IPS DF 4.7 (cell line): ENCODE results near the gene HIP1R.
"Not testable (repeated sequence)": the region's sequence is repeated elsewhere in the genome, so short reads cannot be mapped to it uniquely, and the experiment has no call there.

Experiments
- DNase-seq: peaks from one replicate; pipeline ENCODE4 v3.0.0-alpha.2; 2013; ENCODE audit warnings: low spot score; ENCODE audit errors: extremely low read depth

The HIP1R gene

GRCh38 chr12:122893208-122894153, 58.2 kb downstream of the HIP1R start:
- no peak for DNase-seq

- DNase-seq: no peak
Observed at GRCh38 chr12:122894193-122895121, 59.2 kb downstream of the HIP1R start.

GRCh38 chr12:122895320-122895703, 60.1 kb downstream of the HIP1R start:
- no peak for DNase-seq

- no peak for DNase-seq
Observed at GRCh38 chr12:122895704-122896636, 60.7 kb downstream of the HIP1R start, which contains the start of gene VPS37B. Gene VPS37B, minus strand, starts transcription at chr12:122896124. Its CDS starts 62 bp downstream, at chr12:122896062.

GRCh38 chr12:122896662-122897061, 61.4 kb downstream of the HIP1R start:
- no peak for DNase-seq

GRCh38 chr12:122899887-122900286, 64.6 kb downstream of the HIP1R start:
- no peak for DNase-seq

GRCh38 chr12:122902854-122903692, 67.8 kb downstream of the HIP1R start:
- DNase-seq: no peak

- DNase-seq: no peak
Observed at GRCh38 chr12:122903693-122904034, 68.4 kb downstream of the HIP1R start.

- not testable (repeated sequence) for DNase-seq
Observed at GRCh38 chr12:122905258-122905657, 70.0 kb downstream of the HIP1R start.

GRCh38 chr12:122908915-122909314, 73.7 kb downstream of the HIP1R start:
- no peak for DNase-seq

- no peak for DNase-seq
Observed at GRCh38 chr12:122909442-122910288, 74.4 kb downstream of the HIP1R start.
